Femur (tissue), 1 donor: ENCODE results near the gene C1orf116.
A peak's percentile ranks its signal among the peaks of the same experiment; 100 is the strongest.

Experiments
- DNase-seq: peaks from one replicate; pipeline ENCODE4 v3.0.0-alpha.2; 2017

Gene C1orf116

GRCh38 chr1:207032528-207033017 is at the start of gene C1orf116:
Gene C1orf116, minus strand, starts transcription at chr1:207032756. Its CDS starts 5,158 bp downstream, at chr1:207027598.
- no peak for DNase-seq

DNA sequence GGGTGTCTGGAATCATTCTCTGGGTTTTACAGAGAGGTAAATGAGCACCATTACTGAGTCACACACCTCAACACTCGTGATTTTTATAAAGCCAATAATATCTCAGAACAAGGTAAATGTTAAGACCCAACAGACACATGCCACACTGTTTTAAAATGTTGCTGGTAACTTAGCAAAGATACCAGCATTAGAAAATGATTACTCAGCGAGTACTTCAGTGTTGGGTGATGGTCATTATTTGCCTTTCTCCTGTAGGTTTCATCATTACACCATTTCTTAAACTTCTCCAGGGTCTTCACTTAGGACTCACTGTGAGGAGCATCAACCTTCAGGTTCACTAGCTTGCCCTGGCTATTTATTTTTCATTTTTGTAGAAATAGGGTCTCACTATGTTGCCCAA is 49.2 kb upstream of the C1orf116 start:
- no peak for DNase-seq

GRCh38 chr1:207081088-207081487 is 48.5 kb upstream of the C1orf116 start:
- no peak for DNase-seq

DNA sequence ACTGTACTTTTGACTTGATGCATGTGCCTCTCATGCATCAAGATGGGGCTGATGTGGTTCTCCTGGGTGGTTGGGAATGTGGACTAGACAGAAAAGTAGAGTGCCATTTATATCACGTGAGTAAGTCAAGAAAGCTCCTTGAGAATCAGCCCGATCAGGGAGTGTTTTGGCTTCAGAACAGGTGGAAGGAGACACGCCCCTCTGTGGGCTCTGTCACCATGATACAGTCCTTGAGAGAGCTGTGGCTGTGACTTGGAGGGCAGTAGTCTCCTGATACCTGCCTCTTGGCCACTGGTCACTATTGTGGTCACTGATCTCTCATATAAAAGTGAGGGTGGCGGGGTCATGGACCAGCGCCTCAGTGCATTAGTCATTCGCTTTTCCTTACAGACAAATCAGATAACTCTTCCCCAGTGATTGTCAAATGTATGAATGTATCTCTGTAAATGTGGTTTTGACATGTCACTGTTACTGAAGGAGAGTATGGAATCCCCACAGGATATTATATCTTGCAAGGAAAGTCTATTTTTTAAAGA is 47.2 kb upstream of the C1orf116 start:
- no peak for DNase-seq

DNA sequence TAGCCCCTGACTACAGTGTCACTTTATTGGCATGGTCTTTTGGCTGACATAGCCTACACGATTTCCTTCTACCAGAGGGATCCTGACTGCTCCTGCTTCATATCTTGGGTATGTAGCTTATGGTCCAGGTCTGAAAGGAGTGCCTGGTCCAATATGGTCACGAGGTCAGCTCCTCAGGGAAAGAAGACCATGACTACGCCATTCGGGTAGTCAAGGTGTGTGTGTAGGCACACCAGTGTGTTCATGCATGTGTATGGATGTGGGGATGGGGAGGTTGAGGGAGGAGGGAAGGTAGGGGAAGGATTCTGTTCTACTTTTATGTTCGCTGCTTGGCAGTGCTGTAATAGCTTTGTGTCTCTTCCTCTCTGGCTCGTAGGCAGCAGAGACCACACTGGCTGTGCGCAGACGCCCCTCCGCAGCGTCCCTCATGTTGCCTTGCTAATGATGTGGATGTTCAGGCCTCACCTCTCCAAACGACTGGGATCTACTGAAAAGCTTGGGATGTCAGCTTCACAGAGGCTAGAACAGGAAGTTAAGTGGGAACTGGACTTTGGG is 46.1 kb upstream of the C1orf116 start:
- DNase-seq = no peak

DNA sequence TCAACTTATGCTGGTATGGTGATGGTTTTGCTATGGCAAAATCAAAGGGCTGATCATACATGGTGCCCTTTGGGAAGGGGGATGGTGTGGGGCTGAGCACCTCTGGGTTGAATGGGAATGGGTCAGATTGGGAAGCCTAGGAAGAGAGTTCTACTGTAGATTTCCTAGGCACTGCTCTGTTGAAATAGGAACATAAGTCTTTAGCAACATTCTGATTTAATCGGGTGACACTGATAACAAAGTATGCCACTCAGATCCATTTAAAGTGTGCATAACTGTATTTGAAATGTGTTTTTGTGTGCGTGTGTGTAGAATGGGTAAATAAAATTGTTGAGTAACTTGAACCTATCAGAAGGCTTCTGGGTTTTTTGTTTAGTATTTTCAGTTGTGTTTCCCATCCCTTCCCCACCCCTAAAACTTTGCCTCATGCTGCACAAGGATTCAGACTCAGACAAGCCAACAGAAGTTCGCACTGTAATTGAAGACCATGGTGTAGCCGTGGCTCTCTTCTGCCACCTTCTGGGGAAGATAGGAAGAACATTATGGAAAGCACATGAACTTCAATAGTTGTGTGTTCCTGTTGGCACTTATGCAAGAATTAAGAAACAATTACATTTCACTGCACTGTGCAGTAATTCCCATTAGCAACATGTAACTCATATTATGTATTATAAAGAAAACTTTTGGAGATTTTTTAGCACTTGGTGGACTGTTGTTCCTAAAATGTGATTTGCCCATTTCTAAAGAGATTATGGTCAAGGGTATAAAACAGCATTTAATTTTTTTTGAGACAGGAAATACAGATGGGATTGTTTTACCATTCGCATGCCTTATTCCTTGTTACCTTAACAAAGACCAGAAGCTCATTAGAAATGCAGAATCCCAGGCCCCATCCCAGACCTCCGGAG is 45.2 kb upstream of the C1orf116 start:
- peak; percentile 78 for DNase-seq

- DNase-seq = no peak
These were observed 44.5 kb upstream of the C1orf116 start for GRCh38 chr1:207077012-207077411.

GRCh38 chr1:207076181-207076955 is 43.8 kb upstream of the C1orf116 start:
- DNase-seq = no peak

DNA sequence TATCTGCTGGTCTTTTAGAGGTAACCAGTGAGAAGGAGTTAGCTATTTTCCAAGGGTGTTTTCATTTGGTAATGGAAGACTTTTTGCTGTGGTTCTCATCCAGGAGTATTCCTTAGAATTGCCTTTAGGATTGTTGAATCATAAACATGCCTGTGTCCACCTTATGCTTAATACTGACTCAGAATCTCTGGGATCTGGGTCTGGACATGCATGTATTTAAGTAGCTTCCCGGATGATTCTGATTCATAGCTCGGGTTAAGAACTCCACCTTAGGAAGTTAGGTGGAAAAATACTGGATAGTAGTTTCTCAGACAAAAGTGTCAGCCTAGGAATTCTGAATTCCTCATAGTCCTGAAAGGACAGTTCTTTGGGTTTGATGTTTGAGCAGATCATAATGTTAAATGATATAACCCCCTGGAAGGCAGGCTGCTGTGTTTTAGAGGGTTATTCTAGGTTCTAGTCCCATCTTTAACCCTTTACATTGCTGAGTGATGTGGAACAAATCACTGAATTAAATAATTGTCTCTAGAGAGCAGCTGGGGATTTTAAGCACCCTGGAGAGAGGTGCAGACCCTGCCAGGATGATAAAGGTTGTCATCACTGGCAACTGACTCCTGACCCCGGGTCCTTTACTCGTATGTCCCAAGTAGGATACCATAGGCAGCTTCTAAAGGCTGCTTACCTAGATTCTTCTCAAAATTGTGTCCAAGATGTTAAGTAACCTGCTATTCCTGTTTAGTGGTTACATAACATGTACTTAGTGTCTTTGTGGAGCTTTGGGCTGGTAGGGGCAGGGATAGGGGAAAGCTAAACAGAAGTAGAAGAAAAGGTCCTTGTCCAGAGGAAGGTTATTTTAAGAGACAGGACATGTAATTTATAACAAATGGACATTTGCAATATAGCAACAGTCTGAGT is 41.6 kb upstream of the C1orf116 start:
- no peak for DNase-seq

DNA sequence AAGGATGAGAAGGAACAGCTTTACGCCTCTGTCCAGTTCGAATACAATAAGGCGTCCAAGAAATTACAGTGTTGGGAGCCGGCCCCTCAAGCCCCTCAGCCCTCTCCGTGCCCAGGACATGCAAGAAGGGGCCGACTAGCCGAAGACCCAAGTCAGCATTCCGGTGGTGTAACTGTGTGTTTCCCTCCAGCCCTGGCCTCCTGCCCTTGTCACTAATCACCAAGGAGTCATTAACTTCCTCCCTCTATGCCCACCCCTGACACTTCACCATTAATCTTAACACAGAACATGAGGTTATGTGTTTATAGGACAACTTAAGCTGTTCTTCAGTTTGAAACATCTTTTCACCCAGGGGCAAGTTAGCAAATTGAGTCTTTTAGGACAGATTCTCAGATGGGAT is 39.7 kb upstream of the C1orf116 start:
- DNase-seq = no peak

- no peak for DNase-seq
These were observed 38.9 kb upstream of the C1orf116 start for GRCh38 chr1:207071426-207071825.

- no peak for DNase-seq
These were observed 38.3 kb upstream of the C1orf116 start for GRCh38 chr1:207070811-207071210.

DNA sequence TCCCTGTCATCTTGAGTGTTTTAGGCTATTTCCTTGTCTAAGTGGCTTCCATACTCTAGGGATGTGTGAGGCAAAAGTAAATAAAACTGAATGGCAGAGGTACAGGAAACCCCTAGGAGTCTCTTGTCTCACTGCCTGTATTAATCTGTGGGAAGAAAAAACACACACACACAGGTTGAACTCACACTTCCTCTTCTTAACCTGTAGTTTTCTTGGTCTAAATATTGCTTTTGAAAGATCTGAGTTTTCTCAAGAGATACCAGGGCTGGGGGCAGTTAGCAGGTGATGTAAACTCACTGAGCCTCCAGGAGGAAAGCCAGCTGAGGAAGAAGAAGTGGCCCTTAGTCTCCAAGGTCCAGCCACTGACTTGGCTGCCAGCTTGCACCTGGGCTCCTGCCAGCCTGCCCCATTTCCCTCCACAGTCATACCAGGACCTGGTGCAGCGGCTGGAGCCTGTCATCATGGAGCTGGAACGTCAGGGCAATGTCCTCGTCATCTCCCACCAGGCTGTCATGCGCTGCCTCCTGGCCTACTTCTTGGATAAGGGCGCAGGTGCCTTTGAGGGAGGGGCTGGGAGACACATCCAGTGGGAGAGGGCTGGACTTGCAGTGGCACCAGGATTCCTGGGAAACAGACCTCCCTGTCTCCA is 37.4 kb upstream of the C1orf116 start:
- no peak for DNase-seq

DNA sequence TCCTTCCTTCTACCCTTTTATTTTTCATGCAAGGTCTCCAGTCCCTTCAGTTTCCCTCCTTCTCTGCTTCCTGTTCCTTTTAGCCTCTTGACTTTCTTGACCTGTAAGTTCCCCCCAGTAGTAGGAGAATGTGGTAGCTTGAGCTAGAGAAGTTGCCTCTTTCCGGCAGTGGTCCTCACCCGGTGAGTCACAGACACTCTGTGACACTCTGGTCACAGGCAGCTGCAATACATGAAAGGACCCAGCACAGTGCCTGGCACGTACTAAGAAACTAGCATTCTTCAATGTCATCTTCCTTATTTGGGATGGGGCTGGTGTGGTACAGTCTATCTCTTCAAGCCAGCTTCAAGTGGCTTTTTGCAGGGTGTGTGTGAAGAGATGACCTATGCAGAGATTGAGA is 36.5 kb upstream of the C1orf116 start:
- no peak for DNase-seq

- DNase-seq = no peak
These were observed 35.1 kb upstream of the C1orf116 start for GRCh38 chr1:207067665-207068064.

DNA sequence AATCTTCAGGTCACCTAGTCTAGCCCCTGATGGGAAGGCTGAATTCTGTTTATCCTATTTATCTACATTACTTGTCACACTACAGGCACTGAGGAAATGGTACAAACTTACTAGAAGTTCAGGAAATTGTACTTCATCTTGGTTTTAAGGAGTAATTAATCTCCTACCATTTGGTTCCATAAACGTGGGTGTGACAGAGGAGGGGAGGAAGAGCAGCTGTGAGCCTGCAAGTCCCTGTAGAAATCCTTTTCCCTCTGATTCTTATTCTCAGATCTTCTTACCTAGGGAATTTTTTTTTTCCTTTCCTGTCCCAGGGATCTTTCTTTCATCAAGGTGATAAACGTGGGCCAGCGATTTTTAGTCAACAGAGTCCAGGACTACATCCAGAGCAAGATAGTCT is 34.6 kb upstream of the C1orf116 start:
- no peak for DNase-seq

- DNase-seq = no peak
These were observed 32.0 kb upstream of the C1orf116 start for GRCh38 chr1:207064561-207064960.

GRCh38 chr1:207063014-207063413 is 30.5 kb upstream of the C1orf116 start:
- no peak for DNase-seq

DNA sequence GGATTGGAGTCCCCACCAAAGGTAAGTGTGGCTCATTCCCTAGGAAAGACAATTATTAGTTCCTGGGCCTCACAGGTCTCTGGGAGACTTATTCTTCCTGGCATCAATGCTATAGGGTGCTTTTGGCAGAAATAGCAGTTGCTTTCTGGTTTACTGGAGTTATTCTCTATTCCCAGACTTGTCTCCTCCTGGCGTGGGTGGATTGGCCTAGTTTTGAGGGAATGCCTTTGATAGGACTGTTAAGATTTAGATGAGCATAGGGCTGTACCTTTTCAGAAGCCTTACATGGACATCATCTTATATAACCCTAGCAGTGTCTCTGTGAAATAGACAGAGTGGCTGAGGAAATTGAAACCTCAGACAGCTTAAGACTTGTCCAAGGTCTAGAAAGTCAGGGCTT is 29.5 kb upstream of the C1orf116 start:
- no peak for DNase-seq

DNA sequence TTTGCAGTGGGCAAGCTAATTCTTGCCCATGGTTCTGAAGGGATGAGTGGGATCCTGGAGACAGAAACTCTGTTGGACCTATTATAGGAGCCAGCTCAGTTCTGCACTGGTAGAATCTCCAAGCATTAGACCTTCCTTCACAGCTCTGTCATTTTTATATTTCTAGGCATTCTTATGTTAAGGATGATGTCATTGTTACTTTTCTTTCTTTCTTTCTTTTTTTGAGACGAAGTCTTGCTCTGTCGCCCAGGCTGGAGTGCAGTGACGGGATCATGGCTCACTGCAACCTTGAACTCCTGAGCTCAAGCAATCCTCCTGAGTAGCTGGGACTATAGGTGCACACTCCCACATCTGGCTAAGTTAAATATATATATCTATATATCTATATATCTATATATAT is 28.0 kb upstream of the C1orf116 start:
- DNase-seq = no peak

DNA sequence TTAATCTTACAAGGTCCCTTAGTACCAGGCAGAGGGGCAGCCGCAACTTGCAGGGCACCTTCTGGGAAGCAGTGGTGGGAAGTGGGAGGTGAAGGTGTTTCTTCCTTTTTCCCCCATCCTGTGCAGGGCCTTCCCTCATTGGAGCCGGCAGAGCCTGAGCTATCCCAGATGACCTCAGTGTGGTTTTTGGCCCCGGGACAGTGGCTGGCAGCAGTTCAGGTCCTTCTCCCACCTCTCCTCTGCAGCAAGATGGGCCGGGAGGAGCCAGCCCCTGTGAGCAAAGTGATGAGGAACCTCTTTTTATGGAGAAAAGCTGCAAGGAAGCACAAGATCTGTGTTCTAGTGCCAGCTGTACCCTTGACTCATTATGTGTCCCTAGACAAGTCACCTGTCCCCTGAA is 27.3 kb upstream of the C1orf116 start:
- DNase-seq = no peak
